ENCODE measurements around the gene FCHSD1. TPM values are rescaled to one million over a fixed set of nuclear protein-coding genes. Genes with fewer than 3 reads are reported as not detected.

Gene FCHSD1
- total RNA-seq, 1 experiment from 2014 or later = 23.1 TPM

- WGBS (ENCODE audit: extremely low coverage, insufficient read length, low lambda C conversion rate) = no CpG with 5 or more reads among the region's 18 CpGs
- Histone ChIP-seq H4K91ac (ENCODE audit: insufficient read length, low read depth, low read length) (no peak overlapping the region), H3K9me3 (ENCODE audit: control insufficient read depth, low read depth, low read length) (no peaks in the 10 kb centered on the region), H2AK5ac (ENCODE audit: insufficient read length, low read length) (no peak overlapping the region), H3K79me1 (ENCODE audit: insufficient read depth, low read depth, low read length, poor library complexity, severe bottlenecking) (no peaks in the 10 kb centered on the region), H3K4me1 (ENCODE audit: insufficient read depth, low read length) (no peaks in the 10 kb centered on the region), H3K23me2 (ENCODE audit: insufficient read length, low read depth, low read length, poor library complexity, severe bottlenecking) (no peaks in the 10 kb centered on the region), H3K23ac (ENCODE audit: insufficient read length, low read depth, low read length) (no peak overlapping the region), H3K56ac (ENCODE audit: insufficient read length, low read depth, low read length) (no peak overlapping the region), H2BK5ac (ENCODE audit: insufficient read length, low read length) (no peak overlapping the region), H3K4me2 (ENCODE audit: insufficient read depth, insufficient read length, low read length) (no peak overlapping the region), H3T11ph (ENCODE audit: low read length) (no peak overlapping the region), H2BK15ac (ENCODE audit: low read depth, low read length) (no peak overlapping the region), H3K4ac (ENCODE audit: low read depth, low read length) (no peak overlapping the region), H2BK12ac (ENCODE audit: insufficient read length, low read depth, low read length) (no peak overlapping the region), H3K14ac (ENCODE audit: insufficient read depth, low read length) (no peak overlapping the region), H3K18ac (ENCODE audit: insufficient read length, low read depth, low read length) (no peak overlapping the region), H4K8ac (replicated peaks; ENCODE audit: insufficient read length, low read depth, low read length) (no peak overlapping the region), H3K9ac (ENCODE audit: extremely low read depth, insufficient read length, low read length) (no peak overlapping the region), H2AFZ (ENCODE audit: low read length) (no peak overlapping the region), H4K20me1 (ENCODE audit: control insufficient read depth, insufficient read depth, insufficient read length) (no peaks in the 10 kb centered on the region), H3K79me2 (ENCODE audit: insufficient read depth, low read length) (no peaks in the 10 kb centered on the region), H3K27me3 (ENCODE audit: insufficient read depth, low read length) (no peaks in the 10 kb centered on the region), H2BK120ac (ENCODE audit: low read depth, low read length, poor library complexity, severe bottlenecking) (no peak overlapping the region), H4K5ac (ENCODE audit: insufficient read length, low read depth, low read length) (no peak overlapping the region), H3K27ac (ENCODE audit: insufficient read length, low read depth, low read length) (no peak overlapping the region), H2BK20ac (ENCODE audit: low read depth, low read length, poor library complexity, severe bottlenecking) (no peak overlapping the region)
- Mint-ChIP-seq H3K27me3 (ENCODE audit: low read depth) (no peaks in the 10 kb centered on the region), H3K4me3 (no peak overlapping the region; a peak in 1 of 5 replicates), H3K9me3 (no peaks in the 10 kb centered on the region), H3K36me3 (ENCODE audit: insufficient read depth in 1 of 3, low read depth in 3 of 3) (peaks cover 40 to 59% (median 41%) of the 10 kb centered on the region in 3 experiments), H3K27ac (peak overlapping the region in 1 of 3 experiments; percentile 42; a peak in 3 of 7 replicates), H3K4me1 (peaks cover 15 to 24% of the 10 kb centered on the region in 2 experiments)
- TF ChIP-seq, protein P1, sequence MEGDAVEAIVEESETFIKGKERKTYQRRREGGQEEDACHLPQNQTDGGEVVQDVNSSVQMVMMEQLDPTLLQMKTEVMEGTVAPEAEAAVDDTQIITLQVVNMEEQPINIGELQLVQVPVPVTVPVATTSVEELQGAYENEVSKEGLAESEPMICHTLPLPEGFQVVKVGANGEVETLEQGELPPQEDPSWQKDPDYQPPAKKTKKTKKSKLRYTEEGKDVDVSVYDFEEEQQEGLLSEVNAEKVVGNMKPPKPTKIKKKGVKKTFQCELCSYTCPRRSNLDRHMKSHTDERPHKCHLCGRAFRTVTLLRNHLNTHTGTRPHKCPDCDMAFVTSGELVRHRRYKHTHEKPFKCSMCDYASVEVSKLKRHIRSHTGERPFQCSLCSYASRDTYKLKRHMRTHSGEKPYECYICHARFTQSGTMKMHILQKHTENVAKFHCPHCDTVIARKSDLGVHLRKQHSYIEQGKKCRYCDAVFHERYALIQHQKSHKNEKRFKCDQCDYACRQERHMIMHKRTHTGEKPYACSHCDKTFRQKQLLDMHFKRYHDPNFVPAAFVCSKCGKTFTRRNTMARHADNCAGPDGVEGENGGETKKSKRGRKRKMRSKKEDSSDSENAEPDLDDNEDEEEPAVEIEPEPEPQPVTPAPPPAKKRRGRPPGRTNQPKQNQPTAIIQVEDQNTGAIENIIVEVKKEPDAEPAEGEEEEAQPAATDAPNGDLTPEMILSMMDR (conservative IDR thresholded peaks at IDR 0.05) = no peak
- DNase-seq = no peak
These were observed 15.1 kb upstream of the FCHSD1 start for GRCh38 chr5:141665995-141666940.
